Adrenal gland (tissue), 12 donors: ENCODE results near the gene KDM2B. TPM values are rescaled to one million over a fixed set of nuclear protein-coding genes. Genes with fewer than 3 reads are reported as not detected.

Source experiments
- DNase-seq, 7 donors: peaks; one replicate each; pipeline ENCODE4 v3.0.0-alpha.2; 2019 to 2020
- H3K27ac ChIP-seq, 5 donors: fragments of 200-600 bp; sonication (generic) in 4 of 5; 1 replicate in 3 of 5; 2 replicates in 2 of 5; pipeline versions ENCODE4 v1.5.1 to v1.8.0; 2016 to 2020; ENCODE audit warnings: mild to moderate bottlenecking in 1 of 5
- H3K27me3 ChIP-seq: fragments of 200-600 bp; 2 replicates; pipeline ENCODE4 v1.8.0; 2021
- H3K36me3 ChIP-seq, 2 donors: fragments of 200-600 bp; replicated peaks in 1 of 2; 1 replicate in 1 of 2; 2 replicates in 1 of 2; pipeline versions ENCODE4 v1.5.1 to v1.8.0; 2018 to 2022
- H3K4me1 ChIP-seq, 2 donors: fragments of 200-600 bp; replicated peaks in 1 of 2; 1 replicate in 1 of 2; 2 replicates in 1 of 2; pipeline versions ENCODE4 v1.5.1 to v1.8.0; 2018 to 2021
- H3K4me3 ChIP-seq, 4 donors: fragments of 200-600 bp; sonication (generic) in 3 of 4; one replicate each; pipeline ENCODE4 v1.5.1; 2016 to 2018
- H3K9me3 ChIP-seq, 3 donors: fragments of 200-600 bp; sonication (generic) in 1 of 3; replicated peaks in 1 of 3; 1 replicate in 2 of 3; 2 replicates in 1 of 3; pipeline versions ENCODE4 v1.5.1 to v1.8.0; 2016 to 2021
- CTCF ChIP-seq, 6 experiments: fragments of 450-650 bp in 4 of 6; fragments of 200-600 bp in 2 of 6; sonication (generic) in 1 of 6; IDR thresholded peaks; 1 replicate in 5 of 6; 2 replicates in 1 of 6; pipeline versions ENCODE4 v1.5.1 to v1.8.0; 2016 to 2021; ENCODE audit warnings: antibody characterized with exemption in 6 of 6, mild to moderate bottlenecking in 2 of 6, moderate library complexity in 1 of 6
- POLR2A ChIP-seq, 2 donors: fragments of 450-650 bp; IDR thresholded peaks; one replicate each; pipeline ENCODE4 v1.6.1; 2017; ENCODE audit warnings: antibody characterized with exemption in 2 of 2, mild to moderate bottlenecking in 2 of 2, moderate library complexity in 1 of 2
- WGBS, 4 donors: extraction: QIAGEN DNeasy Blood & Tissue Kit in 2 of 4; methylation state at CpG; one replicate each; pipeline versions ENCODE4 v1.1.5 to v1.1.7; 2013 to 2017; 5-methylcytosine and 5-hydroxymethylcytosine counted together
- intact Hi-C, 2 donors: fragments of 100-400 bp; cut with DNase I; formaldehyde crosslinking; loops; one replicate each; pipeline versions ENCODE4 v1.14.1 to v1.15.0; 2022 to 2023
- polyA plus RNA-seq, 3 donors: library from polyadenylated mRNA; stranded (reverse); fragments of 200-250 nt in 2 of 3; fragments of 350-450 nt in 1 of 3; fragmentation: Illumina TruSeq in 1 of 3; extraction: RNeasy Lipid Tissue Mini Kit (QIAGEN cat#74804) in 1 of 3; gene quantifications; one replicate each; pipeline ENCODE4 v1.2.3, GENCODE V29; 2013 to 2014
- total RNA-seq, 9 donors: library from RNA; depleted of rRNA in 4 of 9; stranded (reverse); fragments of >200 nt in 4 of 9; fragments of 120-200 nt in 1 of 9; fragmentation: NEBNext Ultra II Directional in 1 of 9; extraction: Animal tissue kit (Norgen Biotek cat#: 25700) in 1 of 9; gene quantifications; one replicate each; pipeline versions ENCODE4 v1.1.0 to v1.2.4, GENCODE V29; 2013 to 2023
- donor health status: healthy with polysubstance abuse.
- donor health status: Bipolar disorder and iron deficiency.
- donor health status: DM: yes; HTN: yes; CAD: no.
- donor health status: DM: no; HTN: no; CAD: no.
- donor health status: DM: no; HTN: no; CAD: no.
- donor health status: DM: yes; HTN: yes; CAD: no.

The KDM2B gene
- total and polyA plus RNA-seq, 12 donors: 5.0 to 40.6 (median 17.2) TPM

- H3K36me3 ChIP-seq: no peaks in the 10 kb centered on the region
- no peak overlapping the region for H3K4me3 ChIP-seq
- TF ChIP-seq CTCF (IDR thresholded peaks at IDR 0.05) (no peak), POLR2A (IDR thresholded peaks at IDR 0.05) (no peak)
- no peaks in the 10 kb centered on the region for H3K9me3 ChIP-seq
- no peaks in the 10 kb centered on the region for H3K27me3 ChIP-seq
- intact Hi-C loops: no loop called here
- DNase-seq: no peak
- H3K27ac ChIP-seq: no peak overlapping the region
- H3K4me1 ChIP-seq: no peaks in the 10 kb centered on the region
- WGBS, 4 donors: 79 to 92% (median 83%) methylated on average over 4 to 5 of the region's 5 CpGs
Observed at GRCh38 chr12:121618659-121619233, 37.9 kb upstream of the KDM2B start.

GRCh38 chr12:121614872-121615467, 34.1 kb upstream of the KDM2B start:
- no peaks in the 10 kb centered on the region for H3K9me3 ChIP-seq
- DNase-seq: no peak
- intact Hi-C loops: no loop called here
- 67 to 76% (median 74%) methylated on average over 9 of the region's 9 CpGs for WGBS, 4 donors
- no peak overlapping the region for H3K27ac ChIP-seq
- no peaks in the 10 kb centered on the region for H3K36me3 ChIP-seq
- no peaks in the 10 kb centered on the region for H3K4me1 ChIP-seq
- no peak for TF ChIP-seq CTCF (IDR thresholded peaks at IDR 0.05)
- TF ChIP-seq POLR2A (IDR thresholded peaks at IDR 0.05): no peak
- H3K4me3 ChIP-seq: no peak overlapping the region
- H3K27me3 ChIP-seq: no peaks in the 10 kb centered on the region

GRCh38 chr12:121613462-121613861, 32.6 kb upstream of the KDM2B start:
- Histone ChIP-seq H3K27me3 (no peaks in the 10 kb centered on the region), H3K27ac (no peak overlapping the region), H3K4me3 (no peak overlapping the region), H3K9me3 (no peaks in the 10 kb centered on the region), H3K36me3 (no peaks in the 10 kb centered on the region), H3K4me1 (no peaks in the 10 kb centered on the region)
- 85 to 92% (median 89%) methylated on average over 7 of the region's 7 CpGs for WGBS, 4 donors
- no peak for DNase-seq
- TF ChIP-seq CTCF (IDR thresholded peaks at IDR 0.05) (no peak), POLR2A (IDR thresholded peaks at IDR 0.05) (no peak)
- intact Hi-C loops: no loop called here

- TF ChIP-seq POLR2A (IDR thresholded peaks at IDR 0.05) (no peak), CTCF (IDR thresholded peaks at IDR 0.05) (no peak)
- 72 to 100% (median 91%) methylated on average over 1 to 2 of the region's 2 CpGs for WGBS, 4 donors
- DNase-seq: no peak
Observed at GRCh38 chr12:121611306-121611705, 30.5 kb upstream of the KDM2B start.

More at GRCh38 chr12:121611306-121611705, 30.5 kb upstream of the KDM2B start:
- H3K36me3 ChIP-seq: no peaks in the 10 kb centered on the region
- no peaks in the 10 kb centered on the region for H3K4me1 ChIP-seq
- intact Hi-C loops: no loop called here
- H3K27ac ChIP-seq: no peak overlapping the region
- H3K4me3 ChIP-seq: no peak overlapping the region
- no peaks in the 10 kb centered on the region for H3K27me3 ChIP-seq
- H3K9me3 ChIP-seq: no peaks in the 10 kb centered on the region
